22Rv1 (cell line): ENCODE results near the gene RTTN.

Source experiments
- H3K27ac ChIP-seq: fragments of 450-650 bp; 2 replicates; pipeline ENCODE4 v1.5.1; 2017
- ZFX ChIP-seq: fragments of 450-650 bp; IDR thresholded peaks from 2 replicates; pipeline ENCODE4 v1.6.1; 2017; ENCODE audit warnings: antibody characterized with exemption, borderline replicate concordance
- TF ChIP-seq, protein P1 (sequence below): fragments of 450-650 bp; IDR thresholded peaks from 2 replicates; pipeline ENCODE4 v1.5.1; 2017; ENCODE audit warnings: mild to moderate bottlenecking

RTTN gene

DNA sequence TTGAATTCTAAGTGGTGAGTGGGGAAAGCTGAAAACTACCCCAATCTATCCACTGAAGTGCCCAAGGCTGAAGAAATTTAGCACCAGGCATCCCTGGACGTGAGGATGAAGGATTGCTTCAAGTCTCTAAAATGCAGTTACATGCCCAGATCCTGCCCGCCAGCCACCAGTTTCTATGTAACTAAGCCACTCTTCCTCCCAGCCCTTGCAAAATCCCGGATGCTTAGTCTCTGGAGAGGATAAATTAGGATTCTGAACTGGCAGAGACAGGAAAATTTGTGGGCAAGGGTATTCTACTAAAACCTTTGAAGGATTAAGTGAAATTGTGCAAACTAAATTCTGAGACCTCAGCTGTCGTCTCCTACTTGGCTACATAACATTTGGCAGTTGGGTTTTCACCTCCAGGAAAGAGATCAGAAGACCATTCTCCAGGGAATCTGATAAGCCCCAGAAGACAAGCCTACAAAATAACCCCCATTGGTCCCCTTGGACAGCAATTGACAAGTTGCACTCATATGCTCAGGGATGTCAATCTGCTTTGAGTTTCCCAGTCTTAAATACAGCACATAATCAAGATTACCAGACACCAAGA lies 163.9 kb downstream of the RTTN start:
- H3K27ac ChIP-seq = no peak overlapping the region

DNA sequence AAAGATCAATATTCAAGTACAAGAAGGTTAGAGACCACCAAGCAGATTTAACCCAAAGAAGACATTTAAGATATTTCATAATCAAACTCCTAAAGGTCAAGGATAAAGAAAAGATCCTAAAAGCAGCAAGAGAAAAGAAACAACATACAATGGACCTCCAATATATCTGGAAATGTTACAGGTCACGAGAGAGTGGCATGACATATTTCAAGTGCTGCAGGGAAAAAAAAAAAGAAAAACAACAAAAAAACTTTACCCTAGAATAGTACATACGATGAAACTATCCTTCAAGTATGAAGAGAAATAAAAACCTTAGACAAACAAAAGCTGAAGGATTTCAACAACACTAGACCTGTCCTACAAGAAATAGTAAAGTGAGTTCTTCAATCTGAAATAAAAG lies 166.3 kb downstream of the RTTN start:
- TF ChIP-seq, protein P1, sequence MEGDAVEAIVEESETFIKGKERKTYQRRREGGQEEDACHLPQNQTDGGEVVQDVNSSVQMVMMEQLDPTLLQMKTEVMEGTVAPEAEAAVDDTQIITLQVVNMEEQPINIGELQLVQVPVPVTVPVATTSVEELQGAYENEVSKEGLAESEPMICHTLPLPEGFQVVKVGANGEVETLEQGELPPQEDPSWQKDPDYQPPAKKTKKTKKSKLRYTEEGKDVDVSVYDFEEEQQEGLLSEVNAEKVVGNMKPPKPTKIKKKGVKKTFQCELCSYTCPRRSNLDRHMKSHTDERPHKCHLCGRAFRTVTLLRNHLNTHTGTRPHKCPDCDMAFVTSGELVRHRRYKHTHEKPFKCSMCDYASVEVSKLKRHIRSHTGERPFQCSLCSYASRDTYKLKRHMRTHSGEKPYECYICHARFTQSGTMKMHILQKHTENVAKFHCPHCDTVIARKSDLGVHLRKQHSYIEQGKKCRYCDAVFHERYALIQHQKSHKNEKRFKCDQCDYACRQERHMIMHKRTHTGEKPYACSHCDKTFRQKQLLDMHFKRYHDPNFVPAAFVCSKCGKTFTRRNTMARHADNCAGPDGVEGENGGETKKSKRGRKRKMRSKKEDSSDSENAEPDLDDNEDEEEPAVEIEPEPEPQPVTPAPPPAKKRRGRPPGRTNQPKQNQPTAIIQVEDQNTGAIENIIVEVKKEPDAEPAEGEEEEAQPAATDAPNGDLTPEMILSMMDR = no peak
- TF ChIP-seq ZFX = no peak
- H3K27ac ChIP-seq = no peak overlapping the region

More for the DNA sequence above, 163.9 kb downstream of the RTTN start:
- TF ChIP-seq ZFX = no peak
- TF ChIP-seq, protein P1 = no peak

DNA sequence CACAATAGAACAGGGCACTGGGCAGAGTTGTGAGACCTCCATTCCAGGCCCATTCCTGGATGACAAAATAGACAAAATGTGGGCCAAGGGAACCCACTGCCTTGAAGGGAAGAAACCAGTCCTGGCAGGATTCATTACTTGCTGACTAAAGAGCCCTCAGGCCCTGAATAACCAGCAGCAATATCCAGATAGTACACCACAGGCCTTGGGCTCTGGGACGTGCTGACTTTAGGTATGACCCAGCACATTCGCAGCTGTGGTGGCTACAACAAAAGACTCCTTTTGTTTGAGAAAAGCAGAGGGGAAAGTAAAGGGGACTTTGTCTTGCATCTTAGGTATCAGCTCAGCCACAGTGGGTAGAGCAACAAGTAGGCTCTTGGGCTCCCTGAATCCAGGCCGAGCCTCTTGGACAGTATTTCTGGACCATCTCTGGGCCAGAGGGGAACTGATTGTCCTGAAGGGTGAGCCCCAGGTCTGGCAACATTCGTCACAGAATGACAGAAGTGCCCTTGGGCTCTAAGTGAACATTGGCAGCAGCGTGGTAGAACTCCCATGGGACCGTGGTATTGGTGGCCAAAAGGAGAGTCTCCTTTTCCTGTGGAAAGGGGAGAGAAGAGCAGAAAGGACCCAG lies 167.9 kb downstream of the RTTN start:
- H3K27ac ChIP-seq = no peak overlapping the region
- TF ChIP-seq ZFX = no peak
- TF ChIP-seq, protein P1 = no peak

DNA sequence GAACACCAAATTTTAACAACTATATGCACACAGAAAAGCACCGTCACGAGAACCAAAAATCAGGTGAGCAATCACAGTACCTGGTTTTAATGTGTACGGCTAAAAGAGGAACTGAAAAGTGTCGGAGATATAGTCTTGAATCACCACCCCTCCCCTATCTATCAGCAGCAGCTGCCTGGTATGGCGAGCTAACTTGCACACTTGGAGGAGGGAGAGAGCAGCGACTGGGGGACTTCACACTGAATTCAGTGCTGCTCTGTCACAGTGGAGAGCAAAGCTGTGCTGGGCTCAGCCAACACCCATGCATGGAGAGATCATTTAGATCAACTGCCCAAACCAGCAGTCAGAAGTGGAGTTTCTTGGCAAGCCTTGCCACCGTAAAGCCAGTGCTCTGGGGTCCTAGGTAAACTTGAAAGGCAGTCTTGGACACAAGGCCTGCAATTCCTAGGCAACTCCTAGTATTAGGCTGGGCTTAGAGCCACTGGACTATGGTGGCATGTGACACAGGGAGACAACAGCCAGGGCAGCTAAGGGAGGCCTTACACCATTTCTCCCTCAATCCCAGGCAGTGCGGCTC lies 168.6 kb downstream of the RTTN start:
- TF ChIP-seq, protein P1 = no peak
- TF ChIP-seq ZFX = no peak
- no peak overlapping the region for H3K27ac ChIP-seq

DNA sequence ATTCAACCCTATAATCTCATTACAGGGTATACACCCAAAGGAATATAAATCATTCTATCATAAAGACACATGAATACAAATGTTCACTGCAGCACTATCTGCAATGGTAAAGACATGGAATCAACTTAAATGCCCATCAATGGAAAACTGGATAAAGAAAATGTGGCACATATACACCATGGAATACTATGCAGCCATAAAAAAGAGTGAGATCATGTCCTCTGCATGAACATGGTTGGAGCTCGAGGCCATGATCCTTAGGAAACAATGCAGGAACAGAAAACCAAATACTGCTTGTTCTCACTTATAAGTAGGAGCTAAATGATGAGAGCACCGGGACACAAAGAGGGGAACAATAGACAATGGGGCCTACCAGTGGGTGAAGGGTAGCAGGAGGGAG lies 169.3 kb downstream of the RTTN start:
- TF ChIP-seq ZFX = no peak
- no peak overlapping the region for H3K27ac ChIP-seq

DNA sequence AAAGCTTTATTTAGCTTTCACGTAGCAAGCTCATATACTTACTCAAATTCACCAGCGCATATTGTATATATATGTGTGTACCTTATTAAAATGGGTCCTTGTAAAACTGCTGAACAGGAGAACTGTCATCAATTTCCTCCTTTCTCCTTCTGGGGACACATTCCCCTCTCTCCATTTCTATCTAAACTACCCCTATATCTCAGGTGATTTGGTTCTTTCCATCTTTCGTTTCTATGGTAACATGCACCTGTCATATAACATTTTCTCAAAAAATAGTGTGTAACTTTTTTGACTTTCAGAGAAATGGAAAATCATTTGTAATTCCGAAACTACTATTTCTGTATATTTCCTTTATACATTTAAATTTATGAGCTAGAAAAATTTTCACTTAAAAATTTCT lies 174.3 kb downstream of the RTTN start:
- TF ChIP-seq ZFX = no peak
- TF ChIP-seq, protein P1 = no peak
- no peak overlapping the region for H3K27ac ChIP-seq

DNA sequence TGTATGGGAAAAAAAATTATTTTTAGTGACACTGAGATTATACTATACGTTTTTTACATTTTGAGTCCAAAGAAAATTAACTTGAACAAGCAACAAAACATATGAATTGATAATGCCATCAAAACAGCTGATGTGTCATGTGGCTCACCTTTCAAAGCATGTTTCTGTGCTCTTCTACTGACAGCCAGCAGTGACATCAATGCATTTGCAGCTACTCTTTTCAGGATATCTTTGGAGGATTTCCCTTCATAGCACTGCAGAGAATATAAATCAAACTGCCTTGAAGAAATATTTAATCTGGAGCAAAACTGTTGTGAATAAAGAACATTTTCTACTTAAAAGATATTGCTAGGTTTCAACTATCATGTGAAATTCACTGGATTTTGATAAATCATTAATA lies 174.8 kb downstream of the RTTN start:
- no peak for TF ChIP-seq ZFX
- TF ChIP-seq, protein P1 = no peak
- no peak overlapping the region for H3K27ac ChIP-seq
